HG03025 (cell line): ENCODE results near the gene DCAF15.

ENCODE experiments used
- ATAC-seq: cut with Tn5 transposase; IDR thresholded peaks from one replicate; pipeline ENCODE4 v1.9.1; 2021; ENCODE audit warnings: mild to moderate bottlenecking, moderate library complexity; ENCODE audit not compliant: unreplicated experiment, low FRiP score

Gene DCAF15

GRCh38 chr19:13930402-13930801 is 21.9 kb upstream of the DCAF15 start:
- ATAC-seq: no peak

GRCh38 chr19:13931391-13932148 is 20.7 kb upstream of the DCAF15 start:
- ATAC-seq: no peak

- no peak for ATAC-seq
Observed at GRCh38 chr19:13932149-13932637, 20.1 kb upstream of the DCAF15 start.

- no peak for ATAC-seq
Observed at GRCh38 chr19:13932911-13933393, 19.4 kb upstream of the DCAF15 start.

- no peak for ATAC-seq
Observed at GRCh38 chr19:13934785-13935109, 17.6 kb upstream of the DCAF15 start.

GRCh38 chr19:13935765-13936510 is 16.4 kb upstream of the DCAF15 start:
- no peak for ATAC-seq

- no peak for ATAC-seq
Observed at GRCh38 chr19:13937479-13938300, 14.6 kb upstream of the DCAF15 start.

- ATAC-seq: no peak
Observed at GRCh38 chr19:13938301-13939064, 13.8 kb upstream of the DCAF15 start, which contains the start of gene PODNL1. PODNL1 (minus strand) TSS chr19:13938417; CDS start chr19:13938181, 236 bp downstream.

GRCh38 chr19:13942023-13942684 is 10.2 kb upstream of the DCAF15 start:
- ATAC-seq: no peak

GRCh38 chr19:13946414-13946813 is 5.9 kb upstream of the DCAF15 start:
- ATAC-seq: no peak

GRCh38 chr19:13951043-13951442 is 1.3 kb upstream of the DCAF15 start:
- ATAC-seq: no peak

- ATAC-seq: no peak
Observed at GRCh38 chr19:13951799-13952153, 533 bp upstream of the DCAF15 start.

- ATAC-seq: no peak
Observed at GRCh38 chr19:13952931-13953531, 722 bp downstream of the DCAF15 start.

- no peak for ATAC-seq
Observed at GRCh38 chr19:13954185-13954584, 1.9 kb downstream of the DCAF15 start.

GRCh38 chr19:13955662-13956364 is 3.5 kb downstream of the DCAF15 start:
- no peak for ATAC-seq

GRCh38 chr19:13956365-13956744 is 4.0 kb downstream of the DCAF15 start:
- ATAC-seq: no peak

GRCh38 chr19:13957051-13957450 is 4.7 kb downstream of the DCAF15 start:
- no peak for ATAC-seq

GRCh38 chr19:13958043-13958442 is 5.7 kb downstream of the DCAF15 start:
- ATAC-seq: no peak
